Measurements from ENCODE around the gene RIOK1. TPM values are rescaled to one million over a fixed set of nuclear protein-coding genes. Genes with fewer than 3 reads are reported as not detected.

The RIOK1 gene
- total and polyA plus RNA-seq, 2 of the 13 experiments (the other 11 are each of a cell fraction or from before 2014, with no cell fraction given): 9.4 to 37.8 TPM

DNA sequence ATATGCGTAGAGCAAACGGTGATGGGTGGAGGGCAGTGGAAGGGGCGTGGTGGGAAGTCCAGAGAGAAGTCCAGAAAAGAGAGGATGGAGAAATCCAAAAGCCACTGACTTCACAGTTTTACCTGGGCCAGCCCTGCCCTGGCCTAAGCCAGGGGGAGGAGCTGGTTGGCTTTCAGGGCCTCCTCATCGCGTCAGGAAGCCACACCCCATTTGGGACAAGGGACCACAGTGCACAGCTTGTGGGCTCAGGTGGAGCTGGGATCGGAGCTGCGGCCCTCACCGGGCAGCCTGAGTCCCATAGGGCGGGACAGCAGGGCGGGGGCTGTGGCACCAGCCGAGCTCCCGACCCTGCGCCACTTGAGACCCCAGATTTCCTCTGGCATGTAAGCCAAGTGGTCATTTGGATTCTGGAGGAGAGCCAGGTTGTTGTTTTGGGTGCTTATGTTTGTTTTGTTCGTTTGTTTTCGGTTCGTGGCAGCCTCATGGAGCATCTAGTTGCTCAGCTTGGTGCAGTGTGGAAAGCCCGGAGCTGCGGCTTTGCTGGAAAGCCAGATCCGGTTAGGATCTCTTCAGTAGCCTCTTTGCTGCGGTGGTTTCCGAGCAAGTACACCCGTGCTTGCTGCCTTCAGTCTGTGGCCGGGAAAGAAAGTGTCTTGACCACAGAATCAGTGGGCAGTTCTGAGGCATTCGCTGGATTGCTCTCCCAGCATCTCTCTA, 42.2 kb downstream of the RIOK1 start (continued):
- TF ChIP-seq ZNF180 (CRISPR knock-in tag; IDR thresholded peaks at IDR 0.05; ENCODE audit: borderline replicate concordance, low read depth): no peak
- TF ChIP-seq ZNF543 (CRISPR knock-in tag; IDR thresholded peaks at IDR 0.05): 0 out of 2 replicates have a peak, but pooled peaks have one; percentile 17
- no peak for TF ChIP-seq ZNF773 (CRISPR knock-in tag; IDR thresholded peaks at IDR 0.05; ENCODE audit: borderline replicate concordance)
- no peak for TF ChIP-seq ZMAT3 (CRISPR knock-in tag; conservative IDR thresholded peaks at IDR 0.05)
- TF ChIP-seq, protein P1, sequence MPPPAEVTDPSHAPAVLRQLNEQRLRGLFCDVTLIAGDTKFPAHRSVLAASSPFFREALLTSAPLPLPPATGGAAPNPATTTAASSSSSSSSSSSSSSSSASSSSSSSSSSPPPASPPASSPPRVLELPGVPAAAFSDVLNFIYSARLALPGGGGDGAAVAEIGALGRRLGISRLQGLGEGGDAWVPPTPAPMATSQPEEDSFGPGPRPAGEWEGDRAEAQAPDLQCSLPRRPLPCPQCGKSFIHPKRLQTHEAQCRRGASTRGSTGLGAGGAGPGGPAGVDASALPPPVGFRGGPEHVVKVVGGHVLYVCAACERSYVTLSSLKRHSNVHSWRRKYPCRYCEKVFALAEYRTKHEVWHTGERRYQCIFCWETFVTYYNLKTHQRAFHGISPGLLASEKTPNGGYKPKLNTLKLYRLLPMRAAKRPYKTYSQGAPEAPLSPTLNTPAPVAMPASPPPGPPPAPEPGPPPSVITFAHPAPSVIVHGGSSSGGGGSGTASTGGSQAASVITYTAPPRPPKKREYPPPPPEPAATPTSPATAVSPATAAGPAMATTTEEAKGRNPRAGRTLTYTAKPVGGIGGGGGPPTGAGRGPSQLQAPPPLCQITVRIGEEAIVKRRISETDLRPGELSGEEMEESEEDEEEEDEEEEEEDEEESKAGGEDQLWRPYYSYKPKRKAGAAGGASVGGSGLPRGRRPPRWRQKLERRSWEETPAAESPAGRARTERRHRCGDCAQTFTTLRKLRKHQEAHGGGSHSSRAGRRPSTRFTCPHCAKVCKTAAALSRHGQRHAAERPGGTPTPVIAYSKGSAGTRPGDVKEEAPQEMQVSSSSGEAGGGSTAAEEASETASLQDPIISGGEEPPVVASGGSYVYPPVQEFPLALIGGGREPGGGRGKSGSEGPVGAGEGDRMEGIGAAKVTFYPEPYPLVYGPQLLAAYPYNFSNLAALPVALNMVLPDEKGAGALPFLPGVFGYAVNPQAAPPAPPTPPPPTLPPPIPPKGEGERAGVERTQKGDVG (CRISPR knock-in tag; IDR thresholded peaks at IDR 0.05; ENCODE audit: borderline replicate concordance): no peak
- TF ChIP-seq CBX2 (IDR thresholded peaks at IDR 0.05; ENCODE audit: low read depth, low read length): no peak
- TF ChIP-seq CBX2 (CRISPR knock-in tag; IDR thresholded peaks at IDR 0.05; ENCODE audit: low read depth): no peak
- no peak for TF ChIP-seq DMAP1 (CRISPR knock-in tag; IDR thresholded peaks at IDR 0.05)
- TF ChIP-seq MBNL3 (CRISPR knock-in tag; conservative IDR thresholded peaks at IDR 0.05): no peak
- TF ChIP-seq ZEB1 (IDR thresholded peaks at IDR 0.05; ENCODE audit: insufficient replicate concordance, low read depth): peak; percentile 80
- TF ChIP-seq, protein P2, sequence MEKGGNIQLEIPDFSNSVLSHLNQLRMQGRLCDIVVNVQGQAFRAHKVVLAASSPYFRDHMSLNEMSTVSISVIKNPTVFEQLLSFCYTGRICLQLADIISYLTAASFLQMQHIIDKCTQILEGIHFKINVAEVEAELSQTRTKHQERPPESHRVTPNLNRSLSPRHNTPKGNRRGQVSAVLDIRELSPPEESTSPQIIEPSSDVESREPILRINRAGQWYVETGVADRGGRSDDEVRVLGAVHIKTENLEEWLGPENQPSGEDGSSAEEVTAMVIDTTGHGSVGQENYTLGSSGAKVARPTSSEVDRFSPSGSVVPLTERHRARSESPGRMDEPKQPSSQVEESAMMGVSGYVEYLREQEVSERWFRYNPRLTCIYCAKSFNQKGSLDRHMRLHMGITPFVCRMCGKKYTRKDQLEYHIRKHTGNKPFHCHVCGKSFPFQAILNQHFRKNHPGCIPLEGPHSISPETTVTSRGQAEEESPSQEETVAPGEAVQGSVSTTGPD (CRISPR knock-in tag; IDR thresholded peaks at IDR 0.05): no peak
- 0 out of 2 replicates have a peak, but pooled peaks have one; percentile 53 for TF ChIP-seq NR0B2 (CRISPR knock-in tag; IDR thresholded peaks at IDR 0.05)
- no peak for TF ChIP-seq MTA3 (CRISPR knock-in tag; IDR thresholded peaks at IDR 0.05)
- no peak for TF ChIP-seq ZNF136 (CRISPR knock-in tag; IDR thresholded peaks at IDR 0.05; ENCODE audit: low read depth)
- no peak for TF ChIP-seq MIER3 (CRISPR knock-in tag; IDR thresholded peaks at IDR 0.05; ENCODE audit: borderline replicate concordance)
- TF ChIP-seq, protein P3, sequence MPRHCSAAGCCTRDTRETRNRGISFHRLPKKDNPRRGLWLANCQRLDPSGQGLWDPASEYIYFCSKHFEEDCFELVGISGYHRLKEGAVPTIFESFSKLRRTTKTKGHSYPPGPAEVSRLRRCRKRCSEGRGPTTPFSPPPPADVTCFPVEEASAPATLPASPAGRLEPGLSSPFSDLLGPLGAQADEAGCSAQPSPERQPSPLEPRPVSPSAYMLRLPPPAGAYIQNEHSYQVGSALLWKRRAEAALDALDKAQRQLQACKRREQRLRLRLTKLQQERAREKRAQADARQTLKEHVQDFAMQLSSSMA (CRISPR knock-in tag; IDR thresholded peaks at IDR 0.05): no peak
- TF ChIP-seq ZBTB21 (CRISPR knock-in tag; IDR thresholded peaks at IDR 0.05): no peak
- 0 out of 2 replicates have a peak, but pooled peaks have one; percentile 42 for TF ChIP-seq ZNF891 (CRISPR knock-in tag; IDR thresholded peaks at IDR 0.05)
- no peak for TF ChIP-seq ZNF879 (CRISPR knock-in tag; IDR thresholded peaks at IDR 0.05)
- no peak for TF ChIP-seq ZNF547 (CRISPR knock-in tag; IDR thresholded peaks at IDR 0.05)
- TF ChIP-seq, protein P4, sequence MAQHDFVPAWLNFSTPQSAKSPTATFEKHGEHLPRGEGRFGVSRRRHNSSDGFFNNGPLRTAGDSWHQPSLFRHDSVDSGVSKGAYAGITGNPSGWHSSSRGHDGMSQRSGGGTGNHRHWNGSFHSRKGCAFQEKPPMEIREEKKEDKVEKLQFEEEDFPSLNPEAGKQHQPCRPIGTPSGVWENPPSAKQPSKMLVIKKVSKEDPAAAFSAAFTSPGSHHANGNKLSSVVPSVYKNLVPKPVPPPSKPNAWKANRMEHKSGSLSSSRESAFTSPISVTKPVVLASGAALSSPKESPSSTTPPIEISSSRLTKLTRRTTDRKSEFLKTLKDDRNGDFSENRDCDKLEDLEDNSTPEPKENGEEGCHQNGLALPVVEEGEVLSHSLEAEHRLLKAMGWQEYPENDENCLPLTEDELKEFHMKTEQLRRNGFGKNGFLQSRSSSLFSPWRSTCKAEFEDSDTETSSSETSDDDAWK (CRISPR knock-in tag; IDR thresholded peaks at IDR 0.05): no peak
- TF ChIP-seq SPEN (CRISPR knock-in tag; IDR thresholded peaks at IDR 0.05; ENCODE audit: low read depth): peak; percentile 31; the same call in 1 of the 2 replicates
- 0 out of 2 replicates have a peak, but pooled peaks have one; percentile 52 for TF ChIP-seq DNMT1 (CRISPR knock-in tag; IDR thresholded peaks at IDR 0.05)
- no peak for TF ChIP-seq HCFC1 (IDR thresholded peaks at IDR 0.05; ENCODE audit: low read depth, low read length)

All from HepG2 (cell line).